ENCODE measurements around the gene NPEPL1. TPM values are rescaled to one million over a fixed set of nuclear protein-coding genes. Genes with fewer than 3 reads are reported as not detected.

Gene NPEPL1
- total and polyA plus RNA-seq, 7 donors: 10.6 to 65.1 (median 26.5) TPM

DNA sequence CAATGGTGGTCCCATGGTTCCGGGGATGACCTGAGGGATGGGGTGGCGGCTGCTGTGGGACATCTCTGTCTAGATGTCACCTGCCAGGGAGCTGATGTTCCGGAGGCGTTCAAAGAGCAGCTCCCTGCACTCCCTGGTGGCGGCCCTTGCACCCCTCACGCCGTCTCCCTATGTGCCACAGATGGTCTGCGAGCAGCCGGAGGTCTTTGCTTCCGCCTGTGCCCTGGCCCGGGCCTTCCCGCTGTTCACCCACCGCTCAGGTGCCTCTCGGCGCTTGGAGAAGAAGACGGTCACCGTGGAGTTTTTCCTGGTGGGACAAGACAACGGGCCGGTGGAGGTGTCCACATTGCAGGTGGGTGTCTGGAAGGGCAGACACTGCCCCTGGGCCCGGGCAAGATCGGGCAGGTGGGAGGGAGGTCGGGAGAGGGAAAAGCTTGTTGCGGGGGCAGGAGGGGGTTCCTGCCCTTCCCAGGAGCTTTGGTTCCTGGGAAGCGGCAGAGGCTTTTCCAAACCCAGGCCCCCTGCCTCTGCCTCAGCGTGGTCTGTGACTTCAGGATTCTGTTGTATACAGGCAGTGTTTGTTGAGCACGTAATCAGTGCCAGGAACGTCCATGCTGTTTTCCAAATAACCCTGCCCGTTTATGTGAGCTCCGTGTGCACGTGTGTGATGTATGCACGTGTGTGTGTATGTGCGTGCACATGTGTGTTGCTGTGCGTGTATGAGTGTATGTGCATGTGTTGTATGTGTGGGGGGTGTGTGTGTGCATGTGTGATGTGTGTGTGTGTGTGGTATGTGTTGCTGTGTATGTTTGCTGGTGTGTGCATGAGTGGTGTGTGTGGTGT, 1.9 kb downstream of the NPEPL1 start:
- peaks cover 0 to 48% (median 48%) of the 10 kb centered on the region in 4 donors for H3K4me1 ChIP-seq
- peaks cover 24 to 45% (median 28%) of the 10 kb centered on the region in 4 donors for H3K36me3 ChIP-seq
- no peak overlapping the region for H3K27ac ChIP-seq
- H3K4me3 ChIP-seq: no peak overlapping the region
- intact Hi-C loops (cut with DNase I): loop anchor here (5.0 kb wide), 3 partner anchors 102 to 387 kb away; partner anchors contain the start of gene RAB22A
- TF ChIP-seq POLR2A (IDR thresholded peaks at IDR 0.05) (no peak), POLR2AphosphoS5 (IDR thresholded peaks at IDR 0.05) (no peak), EP300 (IDR thresholded peaks at IDR 0.05) (no peak)
- TF ChIP-seq, protein P1, sequence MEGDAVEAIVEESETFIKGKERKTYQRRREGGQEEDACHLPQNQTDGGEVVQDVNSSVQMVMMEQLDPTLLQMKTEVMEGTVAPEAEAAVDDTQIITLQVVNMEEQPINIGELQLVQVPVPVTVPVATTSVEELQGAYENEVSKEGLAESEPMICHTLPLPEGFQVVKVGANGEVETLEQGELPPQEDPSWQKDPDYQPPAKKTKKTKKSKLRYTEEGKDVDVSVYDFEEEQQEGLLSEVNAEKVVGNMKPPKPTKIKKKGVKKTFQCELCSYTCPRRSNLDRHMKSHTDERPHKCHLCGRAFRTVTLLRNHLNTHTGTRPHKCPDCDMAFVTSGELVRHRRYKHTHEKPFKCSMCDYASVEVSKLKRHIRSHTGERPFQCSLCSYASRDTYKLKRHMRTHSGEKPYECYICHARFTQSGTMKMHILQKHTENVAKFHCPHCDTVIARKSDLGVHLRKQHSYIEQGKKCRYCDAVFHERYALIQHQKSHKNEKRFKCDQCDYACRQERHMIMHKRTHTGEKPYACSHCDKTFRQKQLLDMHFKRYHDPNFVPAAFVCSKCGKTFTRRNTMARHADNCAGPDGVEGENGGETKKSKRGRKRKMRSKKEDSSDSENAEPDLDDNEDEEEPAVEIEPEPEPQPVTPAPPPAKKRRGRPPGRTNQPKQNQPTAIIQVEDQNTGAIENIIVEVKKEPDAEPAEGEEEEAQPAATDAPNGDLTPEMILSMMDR (IDR thresholded peaks at IDR 0.05): no peak
- 95 to 97% methylated on average over 33 of the region's 33 CpGs for WGBS, 2 donors
- peak; percentile 66 for DNase-seq
- no peaks in the 10 kb centered on the region for H3K9me3 ChIP-seq
- no peaks in the 10 kb centered on the region for H3K27me3 ChIP-seq

DNA sequence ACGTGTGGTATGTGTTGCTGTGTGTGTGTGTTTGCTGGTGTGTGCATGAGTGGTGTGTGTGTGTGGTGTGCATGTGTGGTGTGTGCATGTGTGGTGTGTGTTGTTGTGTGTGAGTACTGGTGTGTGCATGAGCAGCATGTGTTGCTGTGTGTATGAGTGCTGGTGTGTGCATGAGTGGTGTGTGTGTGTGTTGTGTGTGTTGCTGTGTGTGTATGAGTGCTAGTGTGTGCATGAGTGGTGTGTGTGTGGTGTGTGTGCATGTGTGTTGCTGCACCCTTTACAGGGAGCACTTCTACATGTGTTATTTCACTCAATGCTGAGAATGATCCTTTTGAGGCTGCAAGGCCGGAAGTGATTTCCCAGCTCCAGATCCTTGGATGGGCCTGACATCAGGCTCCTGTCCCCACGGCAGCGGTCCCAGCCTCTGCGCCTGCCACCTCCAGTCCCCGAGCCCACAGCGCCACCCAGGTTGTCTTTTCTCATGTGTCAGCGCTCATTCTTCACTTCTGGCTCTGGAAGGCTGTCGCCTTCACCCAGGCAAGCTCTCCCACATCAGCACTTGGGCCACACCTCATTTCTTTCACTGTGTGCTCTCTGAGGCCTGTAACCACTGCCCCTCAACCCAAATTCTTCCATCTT, 2.6 kb downstream of the NPEPL1 start:
- H3K36me3 ChIP-seq: peaks cover 24 to 52% (median 33%) of the 10 kb centered on the region in 4 donors
- no peaks in the 10 kb centered on the region for H3K9me3 ChIP-seq
- no peak for DNase-seq
- H3K4me1 ChIP-seq: peaks cover 0 to 40% (median 40%) of the 10 kb centered on the region in 4 donors
- H3K4me3 ChIP-seq: no peak overlapping the region
- TF ChIP-seq EP300 (IDR thresholded peaks at IDR 0.05) (no peak), POLR2A (IDR thresholded peaks at IDR 0.05) (no peak), POLR2AphosphoS5 (IDR thresholded peaks at IDR 0.05) (no peak)
- TF ChIP-seq, protein P1 (IDR thresholded peaks at IDR 0.05): no peak
- no peak overlapping the region for H3K27ac ChIP-seq
- WGBS, 2 donors: 97% methylated on average over 9 of the region's 9 CpGs
- intact Hi-C loops (cut with DNase I): no loop called here
- H3K27me3 ChIP-seq: no peaks in the 10 kb centered on the region

DNA sequence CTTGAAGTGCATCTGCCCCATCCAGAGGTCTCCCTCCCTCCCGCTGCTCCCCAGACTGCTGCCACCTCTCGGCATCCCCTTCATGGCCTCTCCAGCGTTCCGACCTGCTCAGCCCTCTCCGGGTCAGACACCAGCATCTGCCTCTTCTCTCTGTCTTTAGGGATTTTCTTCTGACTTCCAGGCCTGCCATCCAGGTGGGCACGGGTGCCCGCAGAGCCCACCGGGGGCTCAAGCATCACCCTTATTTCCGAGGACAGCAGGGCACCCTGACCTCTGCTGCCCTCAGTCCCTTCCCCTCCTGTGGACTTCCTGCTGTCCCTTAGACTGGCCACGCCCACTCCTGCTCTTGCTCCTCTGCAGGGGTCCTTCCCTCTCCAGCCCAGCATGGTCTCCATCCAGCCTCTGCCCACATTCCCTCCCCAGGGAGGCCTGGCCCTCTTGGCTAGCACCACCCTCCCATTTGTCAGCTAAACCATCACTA, 3.3 kb downstream of the NPEPL1 start:
- TF ChIP-seq, protein P1 (IDR thresholded peaks at IDR 0.05): no peak
- TF ChIP-seq POLR2A (IDR thresholded peaks at IDR 0.05): no peak
- no peak for TF ChIP-seq POLR2AphosphoS5 (IDR thresholded peaks at IDR 0.05)
- no peak for TF ChIP-seq EP300 (IDR thresholded peaks at IDR 0.05)
- no peaks in the 10 kb centered on the region for H3K27me3 ChIP-seq
- no peaks in the 10 kb centered on the region for H3K9me3 ChIP-seq
- intact Hi-C loops (cut with DNase I): no loop called here
- H3K27ac ChIP-seq: no peak overlapping the region
- WGBS, 2 donors: 93 to 94% methylated on average over 10 of the region's 10 CpGs
- peaks cover 0 to 33% (median 33%) of the 10 kb centered on the region in 4 donors for H3K4me1 ChIP-seq
- peaks cover 24 to 60% (median 33%) of the 10 kb centered on the region in 4 donors for H3K36me3 ChIP-seq
- peak; percentile 60 for DNase-seq
- no peak overlapping the region for H3K4me3 ChIP-seq

DNA sequence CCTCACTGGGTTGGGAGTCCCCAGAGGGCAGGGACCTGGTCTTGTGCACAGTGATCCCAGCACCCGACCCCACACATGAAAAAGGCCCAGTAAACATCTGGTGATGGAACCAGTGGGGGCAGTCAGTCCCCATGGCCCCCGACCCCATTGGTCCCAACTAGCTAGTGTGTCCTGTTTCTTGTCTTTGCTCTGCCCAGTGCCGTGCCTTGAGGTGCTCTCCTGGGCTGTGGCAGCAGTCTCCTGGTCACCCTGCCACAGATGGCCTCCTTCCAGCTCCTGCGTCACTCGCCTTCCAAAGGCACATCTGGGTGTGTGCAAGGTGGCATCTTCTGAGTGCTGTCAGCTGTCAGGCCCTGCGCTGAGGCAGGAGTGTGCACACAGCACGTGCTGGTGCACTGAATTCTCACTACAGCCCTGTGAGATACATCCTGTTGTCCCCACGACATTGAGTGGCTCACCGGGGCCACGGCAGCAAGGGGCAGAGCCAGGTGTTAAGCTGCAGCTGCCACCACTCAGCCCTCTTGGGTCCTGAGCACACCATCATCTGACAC, 3.9 kb downstream of the NPEPL1 start:
- Histone ChIP-seq H3K9me3 (no peaks in the 10 kb centered on the region), H3K4me1 (peaks cover 0 to 28% (median 27%) of the 10 kb centered on the region in 4 donors), H3K27ac (no peak overlapping the region), H3K36me3 (peaks cover 24 to 63% (median 34%) of the 10 kb centered on the region in 4 donors), H3K27me3 (no peaks in the 10 kb centered on the region), H3K4me3 (no peak overlapping the region)
- 93 to 94% methylated on average over 10 of the region's 10 CpGs for WGBS, 2 donors
- DNase-seq: peak; percentile 59
- intact Hi-C loops (cut with DNase I): no loop called here
- TF ChIP-seq EP300 (IDR thresholded peaks at IDR 0.05): no peak
- TF ChIP-seq, protein P1 (IDR thresholded peaks at IDR 0.05): no peak
- TF ChIP-seq POLR2AphosphoS5 (IDR thresholded peaks at IDR 0.05): no peak
- TF ChIP-seq POLR2A (IDR thresholded peaks at IDR 0.05): no peak
